ENCODE results near the gene COL9A3. TPM values are rescaled to one million over a fixed set of nuclear protein-coding genes. Genes with fewer than 3 reads are reported as not detected.
A peak's percentile ranks its signal among the peaks of the same experiment; 100 is the strongest.

COL9A3 gene
- total RNA-seq, 1 experiment from 2014 or later, result 8.5 TPM

DNA sequence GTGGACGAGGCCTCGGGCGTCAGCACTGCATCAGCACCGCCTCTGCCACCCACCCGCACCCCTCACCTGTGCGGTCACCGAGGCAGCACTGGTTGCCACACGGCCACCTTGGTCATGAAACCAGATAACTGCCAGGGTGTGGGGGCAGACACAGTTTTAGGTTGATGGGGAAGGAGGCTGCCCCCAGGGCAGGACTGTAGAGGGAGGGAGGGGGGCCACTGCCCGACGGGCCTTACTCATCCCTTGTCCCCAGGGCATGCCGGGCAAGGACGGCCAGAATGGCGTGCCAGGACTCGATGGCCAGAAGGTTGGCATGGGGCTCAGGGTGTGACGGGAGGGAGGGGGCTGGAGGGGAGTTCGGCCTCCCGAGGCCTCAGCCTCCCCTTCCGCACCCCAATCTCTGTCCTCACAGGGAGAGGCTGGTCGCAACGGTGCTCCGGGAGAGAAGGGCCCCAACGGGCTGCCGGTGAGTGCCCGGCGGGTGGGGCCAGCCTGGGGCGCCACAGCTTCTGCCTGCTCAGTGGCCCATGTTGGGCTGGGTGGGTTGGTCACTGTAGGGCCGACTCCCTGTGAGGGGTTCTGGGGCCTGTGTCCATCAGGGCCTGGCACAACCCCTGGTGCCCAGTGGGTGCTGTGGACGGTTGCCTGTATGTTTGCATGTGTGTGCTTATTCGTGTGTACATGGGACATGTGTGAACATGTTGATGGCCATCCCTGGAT lies 11.8 kb downstream of the COL9A3 start:
- Histone ChIP-seq H3K9me3 (ENCODE audit: insufficient read depth, low read depth) (no peaks in the 10 kb centered on the region), H3K79me2 (ENCODE audit: low read depth) (no peaks in the 10 kb centered on the region), H3K27me3 (ENCODE audit: insufficient read depth, low read depth) (no peaks in the 10 kb centered on the region), H3K4me2 (no peak overlapping the region), H2AFZ (no peak overlapping the region), H4K20me1 (ENCODE audit: insufficient read depth) (no peaks in the 10 kb centered on the region), H3K4me3 (no peak overlapping the region), H3K9me2 (ENCODE audit: insufficient read depth) (no peaks in the 10 kb centered on the region), H3K27ac (no peak overlapping the region), H3K4me1 (replicated peaks; ENCODE audit: insufficient read depth) (peaks cover 33% of the 10 kb centered on the region), H3F3A (ENCODE audit: insufficient read depth, low read depth) (peaks cover 19% of the 10 kb centered on the region; the same call in 1 of the 2 replicates), H3K36me3 (ENCODE audit: low read depth) (no peaks in the 10 kb centered on the region)
- TF ChIP-seq CTCF (conservative IDR thresholded peaks at IDR 0.05) (no peak), EZH2 (IDR thresholded peaks at IDR 0.05; ENCODE audit: low read depth) (no peak)
- CTCF ChIA-PET, result no interaction called here
- intact Hi-C loops (cut with micrococcal nuclease; ENCODE audit: unreplicated experiment), result no loop called here
- no TSS peak for BruUV-seq (replicated peaks)
- POLR2A ChIA-PET (ENCODE audit: unreplicated experiment), result no interaction called here
- peak in 1 of 2 experiments; percentile 26 for DNase-seq

DNA sequence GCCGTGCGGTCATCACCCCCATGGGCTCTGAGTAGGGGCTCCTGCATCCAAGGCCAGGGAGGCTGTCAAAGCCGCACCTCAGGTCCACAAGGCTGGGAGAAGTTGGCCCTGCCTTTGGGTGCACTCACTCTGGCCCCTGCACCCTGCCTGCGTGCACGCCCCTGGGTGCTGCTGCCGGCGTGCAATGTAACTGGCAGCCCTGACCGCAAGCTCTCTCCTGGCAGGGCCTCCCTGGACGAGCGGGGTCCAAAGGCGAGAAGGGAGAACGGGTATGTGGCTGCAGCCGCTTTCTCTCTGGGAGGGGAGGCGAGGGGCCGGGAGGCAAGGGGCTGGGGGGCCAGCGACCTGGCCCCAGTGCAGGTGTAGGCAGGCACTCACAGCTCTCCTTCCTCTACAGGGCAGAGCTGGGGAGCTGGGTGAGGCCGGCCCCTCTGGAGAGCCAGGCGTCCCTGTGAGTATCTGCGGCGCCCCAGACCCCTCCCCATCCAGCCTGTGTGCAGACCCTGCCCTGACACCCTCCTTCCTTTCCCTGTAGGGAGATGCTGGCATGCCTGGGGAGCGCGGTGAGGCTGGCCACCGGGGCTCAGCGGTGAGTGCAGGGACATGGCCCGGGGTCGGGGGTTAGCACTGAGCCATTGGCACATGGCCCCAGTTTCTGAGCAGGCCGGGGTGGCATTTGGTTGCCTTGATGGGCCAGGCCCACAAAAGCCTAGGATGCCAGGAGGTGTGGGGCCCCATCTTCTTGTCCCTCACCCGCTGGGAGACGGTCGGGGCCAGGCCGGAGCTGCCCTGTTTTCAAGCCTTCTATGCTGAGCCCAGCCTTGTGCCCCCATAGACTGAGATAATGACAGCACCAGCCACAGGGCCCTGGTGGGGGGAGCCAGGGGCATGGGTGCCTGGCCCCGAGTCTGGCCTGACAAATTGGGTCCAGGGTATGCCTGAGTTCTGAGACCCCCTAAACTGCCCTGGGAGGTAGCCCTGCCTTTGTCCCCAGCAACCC lies 12.7 kb downstream of the COL9A3 start:
- no peaks in the 10 kb centered on the region for H4K20me1 ChIP-seq (ENCODE audit: insufficient read depth)
- CTCF ChIA-PET, result no interaction called here
- H3K36me3 ChIP-seq (ENCODE audit: low read depth), result no peaks in the 10 kb centered on the region
- BruUV-seq (replicated peaks), result no TSS peak
- H3K27ac ChIP-seq, result no peak overlapping the region
- H3K4me1 ChIP-seq (replicated peaks; ENCODE audit: insufficient read depth), result peaks cover 36% of the 10 kb centered on the region
- no peaks in the 10 kb centered on the region for H3K9me3 ChIP-seq (ENCODE audit: insufficient read depth, low read depth)
- no peak overlapping the region for H3K4me3 ChIP-seq
- POLR2A ChIA-PET (ENCODE audit: unreplicated experiment), result no interaction called here
- H3K4me2 ChIP-seq, result no peak overlapping the region
- no peaks in the 10 kb centered on the region for H3K9me2 ChIP-seq (ENCODE audit: insufficient read depth)
- no peaks in the 10 kb centered on the region for H3K27me3 ChIP-seq (ENCODE audit: insufficient read depth, low read depth)
- TF ChIP-seq CTCF (conservative IDR thresholded peaks at IDR 0.05) (no peak), EZH2 (IDR thresholded peaks at IDR 0.05; ENCODE audit: low read depth) (no peak)
- no peak for DNase-seq
- no peak overlapping the region for H2AFZ ChIP-seq
- H3F3A ChIP-seq (ENCODE audit: insufficient read depth, low read depth), result peaks cover 19% of the 10 kb centered on the region; the same call in 1 of the 2 replicates
- intact Hi-C loops (cut with micrococcal nuclease; ENCODE audit: unreplicated experiment), result no loop called here
- H3K79me2 ChIP-seq (ENCODE audit: low read depth), result no peaks in the 10 kb centered on the region

- Histone ChIP-seq H2AFZ (no peak overlapping the region), H3K79me2 (ENCODE audit: low read depth) (no peaks in the 10 kb centered on the region), H3K9me3 (ENCODE audit: insufficient read depth, low read depth) (no peaks in the 10 kb centered on the region), H3K9me2 (ENCODE audit: insufficient read depth) (no peaks in the 10 kb centered on the region), H3K4me1 (replicated peaks; ENCODE audit: insufficient read depth) (peaks cover 33% of the 10 kb centered on the region), H3K27me3 (ENCODE audit: insufficient read depth, low read depth) (no peaks in the 10 kb centered on the region), H3K27ac (no peak overlapping the region), H3K4me2 (no peak overlapping the region), H3K4me3 (no peak overlapping the region), H4K20me1 (ENCODE audit: insufficient read depth) (no peaks in the 10 kb centered on the region), H3K36me3 (ENCODE audit: low read depth) (no peaks in the 10 kb centered on the region), H3F3A (ENCODE audit: insufficient read depth, low read depth) (peaks cover 19% of the 10 kb centered on the region; the same call in 1 of the 2 replicates)
- TF ChIP-seq CTCF (conservative IDR thresholded peaks at IDR 0.05) (no peak), EZH2 (IDR thresholded peaks at IDR 0.05; ENCODE audit: low read depth) (no peak)
- no TSS peak for BruUV-seq (replicated peaks)
- intact Hi-C loops (cut with micrococcal nuclease; ENCODE audit: unreplicated experiment), result no loop called here
- ChIA-PET CTCF (interaction anchor here (0.6 kb wide), 1 partner anchor 19 kb away, joined by 3 read pairs; no protein-coding TSS in a partner anchor), POLR2A (ENCODE audit: unreplicated experiment) (no interaction called here)
- DNase-seq, result no peak
Measured at GRCh38 chr20:62830251-62830650, 13.4 kb downstream of the COL9A3 start.

Data from PC-9 (cell line).